Motor neuron (in vitro differentiated cells): ENCODE measurements around the gene PCDHB7. TPM values are rescaled to one million over a fixed set of nuclear protein-coding genes. Genes with fewer than 3 reads are reported as not detected.
A peak's percentile ranks its signal among the peaks of the same experiment; 100 is the strongest.
"Not testable (repeated sequence)": the region's sequence is repeated elsewhere in the genome, so short reads cannot be mapped to it uniquely, and the experiment has no call there.

Experiments
- ATAC-seq, 8 experiments: fragments of 200-7000 bp; cut with Tn5 transposase; replicated peaks in 6 of 8; 2 replicates each; pipeline ENCODE4 v1.8.0; 2021; ENCODE audit warnings: mild to moderate bottlenecking in 8 of 8, moderate library complexity in 8 of 8
- H3K27ac ChIP-seq, 2 donors: fragments of 250-450 bp; sonication (Bioruptor Pico); 2 replicates each; pipeline ENCODE4 v1.9.0; 2021; ENCODE audit warnings: antibody characterized with exemption in 2 of 2, mild to moderate bottlenecking in 2 of 2, moderate library complexity in 1 of 2
- H3K4me1 ChIP-seq, 2 donors: fragments of 250-450 bp; sonication (Bioruptor Pico); replicated peaks in 1 of 2; 2 replicates each; pipeline ENCODE4 v1.6.1; 2021; ENCODE audit warnings: antibody characterized with exemption in 2 of 2, mild to moderate bottlenecking in 2 of 2, moderate library complexity in 1 of 2
- H3K4me3 ChIP-seq, 5 donors: fragments of 250-450 bp; sonication (Bioruptor Pico); 2 replicates each; pipeline ENCODE4 v1.9.0; 2021; ENCODE audit warnings: antibody characterized with exemption in 5 of 5, mild to moderate bottlenecking in 5 of 5, moderate library complexity in 4 of 5
- WGBS, 10 experiments: fragments of 450-650 bp; shearing (Covaris generic); methylation state at CpG; one replicate each; pipeline ENCODE4 v1.0.0; 2022; 5-methylcytosine and 5-hydroxymethylcytosine counted together
- in situ Hi-C, 9 experiments: fragments of 400-800 bp; cut with MboI; loops; one replicate each; pipeline ENCODE4 v1.15.0; 2021; ENCODE audit warnings: low sequenced_read_pairs in 9 of 9, low pct_unique_long_range_greater_than_20kb in 2 of 9; ENCODE audit not compliant: unreplicated experiment in 9 of 9
- total RNA-seq, 8 experiments: library from RNA; unstranded; fragments of 300-600 nt; gene quantifications; 2 replicates each; pipeline versions ENCODE4 v1.2.3 to v1.2.4, GENCODE V29; 2022

PCDHB7 gene
- 1 to 10 TPM in 3 of 8 experiments, under 1 TPM in 5; 0.20 to 2.0 (median 0.50) TPM for total RNA-seq

GRCh38 chr5:141172381-141173204 is at the start of gene PCDHB7:
Gene PCDHB7 (plus strand): TSS chr5:141172644. CDS start chr5:141172836, 192 bp downstream.
- no peaks in the 10 kb centered on the region for H3K4me1 ChIP-seq
- no peak within 1 kb of the TSS for H3K27ac ChIP-seq
- WGBS, 10 experiments: 11 to 80% (median 41%) methylated on average over 3 to 19 of the region's 20 CpGs
- peak within 1 kb of the TSS in 1 of 5 donors; percentile 25 for H3K4me3 ChIP-seq
- ATAC-seq: peak in 1 of 8 experiments; percentile 27
- in situ Hi-C loops: loop anchor here in 1 of 9 experiments (25.0 kb wide), 1 partner anchor 90 kb away; no protein-coding TSS in a partner anchor

- H3K4me1 ChIP-seq, H3K27ac ChIP-seq, in situ Hi-C loops, ATAC-seq, H3K4me3 ChIP-seq: not testable (repeated sequence)
- WGBS, 10 experiments: no CpG with 5 or more reads among the region's 73 CpGs
Observed at GRCh38 chr5:141123396-141124135, 48.9 kb upstream of the PCDHB7 start.

GRCh38 chr5:141127305-141127704 is 45.1 kb upstream of the PCDHB7 start:
- WGBS, 10 experiments: 0 to 100% (median 80%) methylated on average over 1 of the region's 1 CpG; no CpG with 5 or more reads in 3 of the 10 experiments
- in situ Hi-C loops: no loop called here
- Histone ChIP-seq H3K27ac (no peak overlapping the region), H3K4me3 (no peak overlapping the region), H3K4me1 (no peaks in the 10 kb centered on the region)
- no peak for ATAC-seq

GRCh38 chr5:141135030-141135717 is 37.3 kb upstream of the PCDHB7 start, which contains the start of gene PCDHB5:
Gene PCDHB5 (plus strand): TSS chr5:141135206. CDS start chr5:141135435, 229 bp downstream.
- ATAC-seq: peak in 3 of 8 experiments; percentile 24 to 91 (median 34)
- H3K27ac ChIP-seq: peak within 1 kb of the TSS in 1 of 2 donors; percentile 80
- in situ Hi-C loops: no loop called here
- WGBS, 10 experiments: 7 to 90% (median 52%) methylated on average over 5 to 20 of the region's 22 CpGs
- no peaks in the 10 kb centered on the region for H3K4me1 ChIP-seq
- peak within 1 kb of the TSS in 3 of 5 donors; percentile 33 to 66 (median 43) for H3K4me3 ChIP-seq

- Histone ChIP-seq H3K4me1 (no peaks in the 10 kb centered on the region), H3K27ac (peak overlapping the region in 1 of 2 donors; percentile 80), H3K4me3 (peak overlapping the region in 3 of 5 donors; percentile 33 to 66 (median 43))
- peak in 1 of 8 experiments; percentile 70 for ATAC-seq
- WGBS, 10 experiments: 0 to 97% (median 47%) methylated on average over 1 to 14 of the region's 19 CpGs; no CpG with 5 or more reads in 1 of the 10 experiments
- in situ Hi-C loops: no loop called here
Observed at GRCh38 chr5:141135718-141136266, 36.7 kb upstream of the PCDHB7 start.

- in situ Hi-C loops, H3K27ac ChIP-seq, H3K4me1 ChIP-seq, H3K4me3 ChIP-seq, ATAC-seq: not testable (repeated sequence)
- WGBS, 10 experiments: 25 to 80% (median 31%) methylated on average over 1 to 4 of the region's 34 CpGs; no CpG with 5 or more reads in 7 of the 10 experiments
Observed at GRCh38 chr5:141137346-141137745, 35.1 kb upstream of the PCDHB7 start.

DNA sequence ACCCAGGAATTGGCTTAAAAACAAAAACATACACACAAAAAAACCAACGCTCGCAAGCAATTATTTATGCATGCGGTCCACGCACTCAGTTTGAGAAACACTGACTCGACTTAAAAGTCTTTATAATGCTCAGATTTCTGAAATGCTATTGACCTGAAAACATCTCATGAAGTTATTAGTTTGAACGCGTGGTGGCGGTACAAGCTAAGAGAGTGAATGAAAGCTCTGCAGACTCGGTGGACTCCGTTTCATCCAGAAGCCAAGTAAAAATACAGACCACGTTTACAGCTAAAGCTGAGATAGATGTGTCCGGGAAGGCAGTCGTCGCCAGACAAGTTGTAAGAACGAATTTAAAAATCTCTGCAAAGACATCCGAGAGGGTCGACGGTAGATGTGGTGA is 22.6 kb upstream of the PCDHB7 start, which contains the start of gene PCDHB6:
PCDHB6 (plus strand) TSS at position 246 of the 400 bp plus-strand sequence. CDS start 201 bp downstream, outside the sequence.
- WGBS, 10 experiments: 0 to 88% (median 6%) methylated on average over 1 to 18 of the region's 18 CpGs

GRCh38 chr5:141150224-141150992 is 22.0 kb upstream of the PCDHB7 start:
- ATAC-seq: peak in 3 of 8 experiments; percentile 46 to 53 (median 52)
- H3K4me1 ChIP-seq: no peaks in the 10 kb centered on the region
- H3K4me3 ChIP-seq: peak overlapping the region in 3 of 5 donors; percentile 4 to 34 (median 21)
- no peak overlapping the region for H3K27ac ChIP-seq
- 5 to 96% (median 29%) methylated on average over 2 to 24 of the region's 33 CpGs for WGBS, 10 experiments
- in situ Hi-C loops: loop anchor here in 1 of 9 experiments (25.0 kb wide), 1 partner anchor 112 kb away; no protein-coding TSS in a partner anchor

More for the DNA sequence above, 22.6 kb upstream of the PCDHB7 start, which contains the start of gene PCDHB6:
- no peaks in the 10 kb centered on the region for H3K4me1 ChIP-seq
- peak within 1 kb of the TSS in 3 of 5 donors; percentile 4 to 34 (median 21) for H3K4me3 ChIP-seq
- in situ Hi-C loops: loop anchor here in 1 of 9 experiments (25.0 kb wide), 1 partner anchor 112 kb away; no protein-coding TSS in a partner anchor
- ATAC-seq: peak in 4 of 8 experiments; percentile 45 to 94 (median 70)
- H3K27ac ChIP-seq: no peak within 1 kb of the TSS

DNA sequence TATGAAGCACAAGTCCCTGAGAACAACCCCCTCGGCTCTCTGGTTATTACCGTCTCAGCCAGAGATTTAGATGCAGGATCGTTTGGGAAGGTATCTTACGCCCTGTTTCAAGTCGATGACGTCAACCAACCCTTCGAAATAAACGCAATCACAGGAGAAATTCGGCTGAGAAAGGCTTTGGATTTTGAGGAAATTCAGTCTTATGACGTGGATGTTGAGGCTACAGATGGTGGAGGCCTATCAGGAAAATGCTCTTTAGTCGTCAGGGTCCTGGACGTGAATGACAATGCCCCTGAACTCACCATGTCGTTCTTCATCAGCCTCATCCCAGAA is 21.5 kb upstream of the PCDHB7 start:
- 0 to 73% (median 8%) methylated on average over 1 to 13 of the region's 13 CpGs; no CpG with 5 or more reads in 3 of the 10 experiments for WGBS, 10 experiments
- peak overlapping the region in 3 of 5 donors; percentile 4 to 34 (median 21) for H3K4me3 ChIP-seq
- in situ Hi-C loops: loop anchor here in 1 of 9 experiments (25.0 kb wide), 1 partner anchor 111 kb away; no protein-coding TSS in a partner anchor
- ATAC-seq: no peak
- H3K4me1 ChIP-seq: no peaks in the 10 kb centered on the region
- H3K27ac ChIP-seq: no peak overlapping the region

GRCh38 chr5:141151632-141152031 is 20.8 kb upstream of the PCDHB7 start:
- not testable (repeated sequence) for ATAC-seq, H3K27ac ChIP-seq, H3K4me1 ChIP-seq
- 90% methylated on average over 16 of the region's 41 CpGs; no CpG with 5 or more reads in 9 of the 10 experiments for WGBS, 10 experiments
- in situ Hi-C loops: loop anchor here in 1 of 9 experiments (25.0 kb wide), 1 partner anchor 111 kb away; no protein-coding TSS in a partner anchor
- peak overlapping the region in 1 of 5 donors; percentile 34 for H3K4me3 ChIP-seq

DNA sequence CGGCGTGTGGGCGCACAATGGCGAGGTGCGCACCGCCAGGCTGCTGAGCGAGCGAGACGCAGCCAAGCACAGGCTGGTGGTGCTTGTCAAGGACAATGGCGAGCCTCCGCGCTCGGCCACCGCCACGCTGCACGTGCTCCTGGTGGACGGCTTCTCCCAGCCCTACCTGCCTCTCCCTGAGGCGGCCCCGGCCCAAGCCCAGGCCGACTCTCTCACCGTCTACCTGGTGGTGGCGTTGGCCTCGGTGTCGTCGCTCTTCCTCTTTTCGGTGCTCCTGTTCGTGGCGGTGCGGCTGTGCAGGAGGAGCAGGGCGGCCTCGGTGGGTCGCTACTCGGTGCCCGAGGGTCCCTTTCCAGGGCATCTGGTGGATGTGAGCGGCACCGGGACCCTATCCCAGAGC is 20.3 kb upstream of the PCDHB7 start:
- not testable (repeated sequence) for H3K4me1 ChIP-seq, ATAC-seq, H3K27ac ChIP-seq
- in situ Hi-C loops: loop anchor here in 1 of 9 experiments (25.0 kb wide), 1 partner anchor 110 kb away; no protein-coding TSS in a partner anchor
- H3K4me3 ChIP-seq: peak overlapping the region in 1 of 5 donors; percentile 14
- WGBS, 10 experiments: 0 to 90% (median 73%) methylated on average over 1 to 2 of the region's 36 CpGs; no CpG with 5 or more reads in 7 of the 10 experiments
